Omental fat pad (tissue), 4 donors: Measurements from ENCODE around the gene POGK. TPM values are rescaled to one million over a fixed set of nuclear protein-coding genes. Genes with fewer than 3 reads are reported as not detected.

ENCODE experiments used
- ATAC-seq: fragments of 150-250 bp; one replicate; pipeline ENCODE4 v1.9.1; 2016; ENCODE audit warnings: mild to moderate bottlenecking, moderate library complexity; ENCODE audit not compliant: low FRiP score
- DNase-seq: peaks from one replicate; pipeline ENCODE4 v3.0.0-alpha.2; 2019; ENCODE audit warnings: low spot score
- total RNA-seq, 4 donors: library from RNA; depleted of rRNA; stranded (reverse); fragments of >200 nt; gene quantifications; one replicate each; pipeline ENCODE4 v1.1.0, GENCODE V29; 2016
- TF ChIP-seq, protein P1 (sequence below), 3 donors: fragments of 450-650 bp; IDR thresholded peaks; one replicate each; pipeline ENCODE4 v1.5.1; 2016 to 2017; ENCODE audit warnings: antibody characterized with exemption in 3 of 3, mild to moderate bottlenecking in 3 of 3, moderate library complexity in 2 of 3

POGK gene
- total RNA-seq, 4 donors from 2014 or later, result 22.4 to 41.3 (median 28.3) TPM

DNA sequence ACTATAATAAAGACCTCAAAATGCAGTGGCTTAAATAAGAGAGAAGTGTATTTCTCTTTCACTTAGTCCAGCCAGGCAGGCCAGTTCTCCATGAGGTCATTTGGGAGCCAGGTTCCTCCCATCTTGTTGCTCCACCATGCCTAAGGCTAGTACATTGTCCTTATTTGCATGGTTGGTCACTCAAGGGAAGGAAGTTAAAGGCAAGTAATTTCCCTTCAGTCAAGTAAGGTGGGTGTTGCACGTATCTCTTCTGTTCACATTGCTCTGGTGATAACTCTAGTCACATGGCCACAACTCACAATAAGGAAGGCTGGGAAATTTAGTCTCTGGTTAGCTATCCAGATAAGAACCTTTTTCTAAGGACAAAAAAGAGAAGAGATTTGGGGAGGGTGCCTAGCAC, 64.0 kb downstream of the POGK start:
- ATAC-seq, result no peak
- TF ChIP-seq, protein P1, sequence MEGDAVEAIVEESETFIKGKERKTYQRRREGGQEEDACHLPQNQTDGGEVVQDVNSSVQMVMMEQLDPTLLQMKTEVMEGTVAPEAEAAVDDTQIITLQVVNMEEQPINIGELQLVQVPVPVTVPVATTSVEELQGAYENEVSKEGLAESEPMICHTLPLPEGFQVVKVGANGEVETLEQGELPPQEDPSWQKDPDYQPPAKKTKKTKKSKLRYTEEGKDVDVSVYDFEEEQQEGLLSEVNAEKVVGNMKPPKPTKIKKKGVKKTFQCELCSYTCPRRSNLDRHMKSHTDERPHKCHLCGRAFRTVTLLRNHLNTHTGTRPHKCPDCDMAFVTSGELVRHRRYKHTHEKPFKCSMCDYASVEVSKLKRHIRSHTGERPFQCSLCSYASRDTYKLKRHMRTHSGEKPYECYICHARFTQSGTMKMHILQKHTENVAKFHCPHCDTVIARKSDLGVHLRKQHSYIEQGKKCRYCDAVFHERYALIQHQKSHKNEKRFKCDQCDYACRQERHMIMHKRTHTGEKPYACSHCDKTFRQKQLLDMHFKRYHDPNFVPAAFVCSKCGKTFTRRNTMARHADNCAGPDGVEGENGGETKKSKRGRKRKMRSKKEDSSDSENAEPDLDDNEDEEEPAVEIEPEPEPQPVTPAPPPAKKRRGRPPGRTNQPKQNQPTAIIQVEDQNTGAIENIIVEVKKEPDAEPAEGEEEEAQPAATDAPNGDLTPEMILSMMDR (IDR thresholded peaks at IDR 0.05), result no peak
- no peak for DNase-seq

DNA sequence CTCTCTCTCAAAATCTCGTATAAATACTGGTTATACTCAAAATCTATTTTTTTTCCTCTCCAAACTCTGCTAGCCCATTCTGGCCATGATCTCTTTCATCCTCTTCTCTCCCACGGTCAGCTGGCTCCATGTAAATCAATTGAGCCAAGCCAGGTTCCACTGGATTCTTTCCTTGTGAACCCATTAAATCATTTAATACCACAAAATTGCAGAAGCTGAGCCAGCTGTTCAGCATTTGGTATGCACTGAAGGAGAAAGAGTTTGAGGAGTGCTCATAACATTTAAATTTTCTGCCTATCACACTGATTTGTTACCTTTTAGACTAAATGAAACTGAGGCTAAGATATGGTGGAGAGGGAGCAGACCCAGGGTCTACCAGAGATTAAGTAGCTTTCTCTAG, 65.9 kb downstream of the POGK start:
- TF ChIP-seq, protein P1 (IDR thresholded peaks at IDR 0.05), result no peak
- DNase-seq (no peak), ATAC-seq (no peak)

DNA sequence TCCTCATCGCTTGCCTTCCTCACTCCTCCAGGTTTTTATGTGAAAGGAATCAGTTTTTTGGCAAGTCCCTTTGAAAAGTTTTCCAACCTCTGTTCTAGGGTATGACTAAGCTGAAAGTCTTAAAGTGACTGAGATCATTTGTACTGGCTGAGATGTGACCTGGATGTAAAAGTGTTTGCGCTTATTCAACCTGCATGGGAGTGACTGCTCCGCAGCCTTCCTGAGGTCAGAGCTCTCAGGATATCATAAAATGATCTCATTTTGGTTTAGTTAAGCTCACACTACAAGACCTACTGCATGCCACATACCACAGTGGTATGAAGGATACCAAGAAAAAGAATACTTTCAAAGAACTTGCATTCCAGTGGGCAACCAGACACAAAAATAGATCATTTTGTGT, 66.6 kb downstream of the POGK start:
- ATAC-seq, result peak; percentile 66
- DNase-seq, result no peak
- TF ChIP-seq, protein P1 (IDR thresholded peaks at IDR 0.05), result no peak

Other genes with a start within 250 kb of the POGK start
- gene TADA1, start 36.8 kb downstream of the POGK start, total RNA-seq, result 1 to 10 TPM; 5.9 to 8.7 (median 6.8) TPM
- 10 to 100 TPM in 1 of 4 donors, 1 to 10 TPM in 2, not detected in 1; 3.5 to 15.3 (median 6.1) TPM for gene ILDR2, start 136.1 kb downstream of the POGK start, total RNA-seq
- gene MAEL, start 149.8 kb downstream of the POGK start, total RNA-seq, result under 1 TPM in 1 of 4 donors, not detected in 3; 0.37 TPM